GM23338 (cell line): ENCODE measurements around the gene EYS. TPM values are rescaled to one million over a fixed set of nuclear protein-coding genes. Genes with fewer than 3 reads are reported as not detected.

Experiments used
- ATAC-seq: fragments of 200-7000 bp; cut with Tn5 transposase; 3 replicates; pipeline ENCODE4 v1.9.1; 2020
- DNase-seq: peaks from one replicate; pipeline ENCODE4 v3.0.0-alpha.2; 2015; ENCODE audit warnings: low spot score
- H2AFZ ChIP-seq: fragments of 200-600 bp; sonication (generic); 2 replicates; pipeline ENCODE4 v1.8.0; 2016; ENCODE audit warnings: antibody characterized with exemption, mild to moderate bottlenecking, moderate library complexity
- H3F3A ChIP-seq: fragments of 200-600 bp; sonication (generic); replicated peaks from 2 replicates; pipeline ENCODE4 v1.8.0; 2017; ENCODE audit warnings: antibody characterized with exemption, mixed run types, low read depth
- H3K27ac ChIP-seq: fragments of 200-600 bp; sonication (generic); 2 replicates; pipeline ENCODE4 v1.6.1; 2016; ENCODE audit warnings: low read depth
- H3K27me3 ChIP-seq: fragments of 200-600 bp; sonication (generic); 2 replicates; pipeline ENCODE4 v1.8.0; 2016; ENCODE audit warnings: mild to moderate bottlenecking, mixed run types, moderate library complexity; ENCODE audit not compliant: insufficient read depth
- H3K36me3 ChIP-seq: fragments of 200-600 bp; sonication (generic); 2 replicates; pipeline ENCODE4 v1.8.0; 2016; ENCODE audit warnings: mild to moderate bottlenecking; ENCODE audit not compliant: insufficient read depth
- H3K4me1 ChIP-seq: fragments of 200-600 bp; sonication (generic); 2 replicates; pipeline ENCODE4 v1.8.0; 2016; ENCODE audit warnings: mild to moderate bottlenecking, moderate library complexity; ENCODE audit not compliant: insufficient read depth
- H3K4me2 ChIP-seq: fragments of 200-600 bp; sonication (generic); 2 replicates; pipeline ENCODE4 v1.7.1; 2017; ENCODE audit warnings: mixed run types
- H3K4me3 ChIP-seq: fragments of 200-600 bp; sonication (generic); 2 replicates; pipeline ENCODE4 v1.6.1; 2016; ENCODE audit warnings: mixed run types
- H3K79me2 ChIP-seq: fragments of 200-600 bp; sonication (generic); replicated peaks from 2 replicates; pipeline ENCODE4 v1.8.0; 2017; ENCODE audit warnings: mild to moderate bottlenecking; ENCODE audit not compliant: insufficient read depth
- H3K9me2 ChIP-seq: fragments of 200-600 bp; sonication (generic); 2 replicates; pipeline ENCODE4 v1.8.0; 2017; ENCODE audit not compliant: insufficient read depth
- H4K20me1 ChIP-seq: fragments of 200-600 bp; sonication (generic); replicated peaks from 2 replicates; pipeline ENCODE4 v1.8.0; 2017; ENCODE audit warnings: mild to moderate bottlenecking; ENCODE audit not compliant: insufficient read depth
- H3K27ac Mint-ChIP-seq: 2 replicates; pipeline ENCODE4 v1.8.0; 2020; ENCODE audit warnings: inconsistent platforms, mild to moderate bottlenecking, moderate library complexity, mixed read lengths
- H3K27me3 Mint-ChIP-seq: 3 replicates; pipeline ENCODE4 v1.8.0; 2022; ENCODE audit warnings: low read depth, mild to moderate bottlenecking, moderate library complexity, mixed read lengths, inconsistent platforms; ENCODE audit not compliant: insufficient read depth, poor library complexity
- H3K36me3 Mint-ChIP-seq: 3 replicates; pipeline ENCODE4 v1.8.0; 2021; ENCODE audit warnings: low read depth, mild to moderate bottlenecking, inconsistent platforms, moderate library complexity, mixed read lengths
- H3K4me1 Mint-ChIP-seq: 3 replicates; pipeline ENCODE4 v1.8.0; 2020; ENCODE audit warnings: mild to moderate bottlenecking, inconsistent platforms, mixed read lengths
- H3K4me3 Mint-ChIP-seq: 3 replicates; pipeline ENCODE4 v1.8.0; 2021; ENCODE audit warnings: moderate library complexity, mild to moderate bottlenecking, inconsistent platforms, mixed read lengths
- H3K9me3 Mint-ChIP-seq: 3 replicates; pipeline ENCODE4 v1.8.0; 2020; ENCODE audit warnings: moderate library complexity, mild to moderate bottlenecking, inconsistent platforms, mixed read lengths
- CREB1 ChIP-seq: fragments of 250-450 bp; sonication (Bioruptor Pico); IDR thresholded peaks from 2 replicates; pipeline ENCODE4 v1.5.0; 2020; ENCODE audit warnings: low read depth, mild to moderate bottlenecking, moderate library complexity
- CTCF ChIP-seq, 2 experiments: fragments of 200-600 bp in 1 of 2; sonication (generic) in 1 of 2; conservative IDR thresholded peaks; 2 replicates each; pipeline versions ENCODE4 v1.5.1 to v1.6.1; 2016 to 2017; ENCODE audit warnings: antibody characterized with exemption in 2 of 2, low read depth in 2 of 2, mild to moderate bottlenecking in 2 of 2, moderate library complexity in 1 of 2
- ETS1 ChIP-seq: IDR thresholded peaks from 2 replicates; pipeline ENCODE4 v1.6.1; 2016; ENCODE audit warnings: antibody characterized with exemption
- EZH2 ChIP-seq: fragments of 200-600 bp; sonication (generic); IDR thresholded peaks from one replicate; pipeline ENCODE4 v1.8.0; 2017; ENCODE audit warnings: antibody characterized with exemption, mild to moderate bottlenecking, low read depth; ENCODE audit not compliant: unreplicated experiment
- EZH2phosphoT487 ChIP-seq: fragments of 200-600 bp; sonication (generic); IDR thresholded peaks from one replicate; pipeline ENCODE4 v1.8.1; 2018; ENCODE audit warnings: antibody characterized with exemption; ENCODE audit not compliant: unreplicated experiment
- JUNB ChIP-seq: IDR thresholded peaks from one replicate; pipeline ENCODE4 v1.6.1; 2016; ENCODE audit warnings: antibody characterized with exemption; ENCODE audit not compliant: unreplicated experiment
- NANOG ChIP-seq: IDR thresholded peaks from 2 replicates; pipeline ENCODE4 v1.6.1; 2016; ENCODE audit warnings: antibody characterized with exemption, borderline replicate concordance
- POLR2AphosphoS5 ChIP-seq: IDR thresholded peaks from 2 replicates; pipeline ENCODE4 v1.6.1; 2016; ENCODE audit warnings: antibody characterized with exemption, low read depth
- STAT1 ChIP-seq: IDR thresholded peaks from one replicate; pipeline ENCODE4 v1.6.1; 2016; ENCODE audit warnings: antibody characterized with exemption; ENCODE audit not compliant: unreplicated experiment
- ZNF114 ChIP-seq: fragments of 250-450 bp; sonication (Bioruptor Pico); IDR thresholded peaks from 2 replicates; pipeline ENCODE4 v1.5.0; 2020; ENCODE audit warnings: mild to moderate bottlenecking, moderate library complexity
- ZNF331 ChIP-seq: fragments of 250-450 bp; sonication (Bioruptor Pico); IDR thresholded peaks from 2 replicates; pipeline ENCODE4 v1.5.0; 2020; ENCODE audit warnings: low read depth, mild to moderate bottlenecking, moderate library complexity
- ZNF462 ChIP-seq: fragments of 250-450 bp; sonication (Bioruptor Pico); IDR thresholded peaks from 2 replicates; pipeline ENCODE4 v1.5.0; 2020; ENCODE audit warnings: mild to moderate bottlenecking, moderate library complexity
- polyA plus RNA-seq: library from polyadenylated mRNA; unstranded; fragments of >200 nt; fragmentation: Nextera tagmentation; extraction: Ambion mirVana; gene quantifications from 2 replicates; pipeline ENCODE4 v1.2.1, GENCODE V29; 2016
- total RNA-seq: library from RNA; depleted of rRNA; stranded (reverse); fragments of >200 nt; shearing (Covaris generic); gene quantifications from 2 replicates; pipeline ENCODE4 v1.2.3, GENCODE V29; 2014

The EYS gene
- total and polyA plus RNA-seq, 2 experiments from 2014 or later, result 0.38 to 0.52 TPM

- TF ChIP-seq JUNB (no peak), ZNF331 (no peak), CTCF (conservative IDR thresholded peaks at IDR 0.05; ENCODE audit: low read depth in 2 of 2) (no peak), EZH2phosphoT487 (no peak), EZH2 (no peak), POLR2AphosphoS5 (no peak), ETS1 (no peak), STAT1 (no peak), ZNF114 (CRISPR knock-in tag) (no peak), NANOG (no peak)
These were observed 35.1 kb downstream of the EYS start (continued) for GRCh38 chr6:65671922-65672321.

GRCh38 chr6:65667916-65668656 lies 38.9 kb downstream of the EYS start:
- Histone ChIP-seq H4K20me1 (no peaks in the 10 kb centered on the region), H3K36me3 (no peaks in the 10 kb centered on the region), H3K9me2 (no peaks in the 10 kb centered on the region), H3K79me2 (no peaks in the 10 kb centered on the region), H3K4me2 (no peak overlapping the region), H2AFZ (no peak overlapping the region), H3K4me3 (no peak overlapping the region), H3K27ac (no peak overlapping the region), H3K4me1 (no peaks in the 10 kb centered on the region), H3F3A (no peaks in the 10 kb centered on the region), H3K27me3 (no peaks in the 10 kb centered on the region)
- Mint-ChIP-seq H3K36me3 (peaks cover 2% of the 10 kb centered on the region; the same call in 2 of the 3 replicates), H3K4me1 (peaks cover 16% of the 10 kb centered on the region), H3K27ac (no peak overlapping the region), H3K27me3 (peaks cover 4% of the 10 kb centered on the region), H3K4me3 (no peak overlapping the region), H3K9me3 (peaks cover 17% of the 10 kb centered on the region; the same call in 2 of the 3 replicates)
- ATAC-seq (no peak), DNase-seq (no peak)
- TF ChIP-seq ZNF462 (CRISPR knock-in tag) (no peak), EZH2 (no peak), JUNB (no peak), ZNF114 (CRISPR knock-in tag) (no peak), NANOG (no peak), CREB1 (CRISPR knock-in tag) (no peak), CTCF (conservative IDR thresholded peaks at IDR 0.05; ENCODE audit: low read depth in 2 of 2) (no peak), ZNF331 (no peak), POLR2AphosphoS5 (no peak)
